ENCODE measurements around the gene NFKBIA.
A peak's percentile ranks its signal among the peaks of the same experiment; 100 is the strongest.
"Not testable (repeated sequence)": the region's sequence is repeated elsewhere in the genome, so short reads cannot be mapped to it uniquely, and the experiment has no call there.

NFKBIA gene

DNA sequence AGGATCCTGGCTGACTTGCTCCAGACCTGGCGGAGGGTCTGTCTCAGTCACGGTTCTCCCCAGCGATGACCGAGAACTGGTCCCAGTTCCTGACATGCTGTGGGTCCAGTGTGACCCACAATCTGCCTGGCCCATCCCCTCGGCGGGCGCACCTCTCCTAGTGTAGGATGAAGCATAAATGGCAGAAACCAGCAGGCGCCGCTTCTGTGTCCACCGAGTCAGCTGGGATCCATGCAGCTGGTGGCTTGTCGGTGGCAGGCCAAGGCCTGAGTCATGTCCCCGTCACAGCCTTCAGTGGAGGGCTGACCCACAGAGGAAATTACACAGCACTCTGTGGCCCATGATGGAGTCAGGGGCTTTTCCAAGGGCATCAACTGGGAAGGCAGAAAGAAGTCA is 38.5 kb downstream of the NFKBIA start:
- TF ChIP-seq, protein P1, sequence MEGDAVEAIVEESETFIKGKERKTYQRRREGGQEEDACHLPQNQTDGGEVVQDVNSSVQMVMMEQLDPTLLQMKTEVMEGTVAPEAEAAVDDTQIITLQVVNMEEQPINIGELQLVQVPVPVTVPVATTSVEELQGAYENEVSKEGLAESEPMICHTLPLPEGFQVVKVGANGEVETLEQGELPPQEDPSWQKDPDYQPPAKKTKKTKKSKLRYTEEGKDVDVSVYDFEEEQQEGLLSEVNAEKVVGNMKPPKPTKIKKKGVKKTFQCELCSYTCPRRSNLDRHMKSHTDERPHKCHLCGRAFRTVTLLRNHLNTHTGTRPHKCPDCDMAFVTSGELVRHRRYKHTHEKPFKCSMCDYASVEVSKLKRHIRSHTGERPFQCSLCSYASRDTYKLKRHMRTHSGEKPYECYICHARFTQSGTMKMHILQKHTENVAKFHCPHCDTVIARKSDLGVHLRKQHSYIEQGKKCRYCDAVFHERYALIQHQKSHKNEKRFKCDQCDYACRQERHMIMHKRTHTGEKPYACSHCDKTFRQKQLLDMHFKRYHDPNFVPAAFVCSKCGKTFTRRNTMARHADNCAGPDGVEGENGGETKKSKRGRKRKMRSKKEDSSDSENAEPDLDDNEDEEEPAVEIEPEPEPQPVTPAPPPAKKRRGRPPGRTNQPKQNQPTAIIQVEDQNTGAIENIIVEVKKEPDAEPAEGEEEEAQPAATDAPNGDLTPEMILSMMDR (IDR thresholded peaks at IDR 0.05; ENCODE audit: low read depth, low read length): no peak
- peak; percentile 54 for DNase-seq (ENCODE audit: low read depth, low spot score)

DNA sequence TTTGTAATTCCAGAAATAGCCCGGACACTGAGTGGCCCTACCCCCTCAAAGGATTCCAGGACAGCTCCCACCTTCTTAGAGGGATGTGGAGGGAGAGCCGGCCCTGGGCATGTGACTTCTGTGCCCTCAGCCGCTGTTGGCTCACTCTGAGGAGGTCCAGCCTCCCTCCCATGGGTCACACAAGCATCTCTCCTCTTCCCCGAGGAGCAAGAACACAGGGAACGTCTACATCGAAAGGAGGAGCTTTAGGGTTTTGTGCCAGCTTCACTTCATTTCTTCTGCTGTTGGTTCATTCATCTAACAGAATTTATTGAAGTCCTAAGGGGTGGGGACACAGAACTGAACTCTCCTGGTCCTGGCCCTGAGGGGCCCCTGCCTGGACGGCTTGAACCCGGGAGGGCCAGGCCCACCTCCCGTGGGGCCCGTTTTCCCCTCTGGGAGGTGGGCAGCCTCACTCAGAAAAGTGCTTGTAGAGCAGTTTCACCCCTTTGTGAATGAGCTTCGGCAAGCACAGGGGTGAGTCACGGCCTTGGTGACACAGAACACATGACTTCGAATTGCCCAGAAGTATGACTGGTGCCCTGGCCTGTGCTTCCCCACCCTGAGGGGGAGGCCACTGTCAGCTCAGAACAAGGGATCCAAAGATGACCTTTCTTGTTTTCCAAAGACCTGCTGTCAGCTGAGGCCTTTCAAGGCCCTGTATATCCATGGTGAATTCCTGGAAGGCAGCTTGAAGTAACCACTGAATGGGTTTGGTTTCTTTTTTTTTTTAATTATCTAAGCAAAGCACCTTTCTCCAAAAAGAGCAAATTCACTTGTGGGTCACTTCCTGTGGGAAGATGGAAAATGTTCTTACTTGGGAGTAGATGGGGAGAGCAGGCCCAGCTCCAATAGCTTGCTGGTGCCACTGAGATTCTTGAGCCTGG is 39.2 kb downstream of the NFKBIA start:
- peak; percentile 82 for DNase-seq (ENCODE audit: low read depth, low spot score)
- TF ChIP-seq, protein P1 (IDR thresholded peaks at IDR 0.05; ENCODE audit: low read depth, low read length): no peak
- H3K4me3 ChIP-seq (ENCODE audit: low read depth, low read length): no peak overlapping the region
- in situ Hi-C loops (cut with HindIII; ENCODE audit: low sequenced_read_pairs): no loop called here

More for the DNA sequence above, 38.5 kb downstream of the NFKBIA start:
- in situ Hi-C loops (cut with HindIII; ENCODE audit: low sequenced_read_pairs): no loop called here
- no peak overlapping the region for H3K4me3 ChIP-seq (ENCODE audit: low read depth, low read length)

DNA sequence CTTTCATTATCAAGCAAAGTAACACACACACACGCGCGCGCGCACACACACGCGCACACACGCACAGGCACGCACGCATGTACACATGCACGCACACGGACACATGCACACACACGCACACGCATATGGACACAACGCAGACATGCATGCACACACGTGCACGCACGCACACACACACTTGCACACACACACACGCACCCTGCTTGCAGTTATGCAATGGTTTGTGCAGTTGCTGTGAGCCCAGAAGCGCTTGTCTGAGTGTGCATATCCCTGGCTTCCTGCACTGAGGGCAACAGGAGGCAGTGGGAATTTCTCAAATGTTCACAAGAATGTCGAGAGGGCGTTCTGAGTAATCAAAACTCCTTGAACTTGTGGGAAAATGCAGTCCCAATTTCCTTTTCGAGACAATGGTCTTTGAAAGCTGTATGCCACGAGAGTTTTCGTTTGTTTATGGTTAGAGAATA is 41.6 kb downstream of the NFKBIA start:
- TF ChIP-seq, protein P1 (IDR thresholded peaks at IDR 0.05; ENCODE audit: low read depth, low read length): no peak
- no peak overlapping the region for H3K4me3 ChIP-seq (ENCODE audit: low read depth, low read length)
- no peak for DNase-seq (ENCODE audit: low read depth, low spot score)
- in situ Hi-C loops (cut with HindIII; ENCODE audit: low sequenced_read_pairs): no loop called here

DNA sequence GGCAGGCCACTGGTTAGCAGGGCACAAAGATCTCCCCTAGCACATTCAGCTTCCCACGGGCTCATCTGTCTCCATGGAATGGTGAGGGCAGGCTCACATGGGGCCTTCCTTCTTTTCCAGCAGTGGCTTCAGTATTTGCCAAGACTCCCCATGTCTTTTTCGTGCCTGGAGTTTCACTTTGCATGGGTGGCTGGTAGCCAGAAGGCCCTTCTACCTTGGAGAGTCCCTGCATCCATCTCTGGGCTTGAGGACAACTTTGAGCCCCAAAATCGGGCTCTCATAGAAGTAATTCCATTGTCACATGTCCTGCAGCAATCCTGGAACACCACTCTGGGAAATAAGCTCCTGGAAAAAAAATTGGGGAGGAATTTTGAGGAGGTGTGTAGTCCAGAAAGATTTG is 42.1 kb downstream of the NFKBIA start:
- in situ Hi-C loops (cut with HindIII; ENCODE audit: low sequenced_read_pairs): no loop called here
- TF ChIP-seq, protein P1 (IDR thresholded peaks at IDR 0.05; ENCODE audit: low read depth, low read length): no peak
- H3K4me3 ChIP-seq (ENCODE audit: low read depth, low read length): no peak overlapping the region
- DNase-seq (ENCODE audit: low read depth, low spot score): no peak

DNA sequence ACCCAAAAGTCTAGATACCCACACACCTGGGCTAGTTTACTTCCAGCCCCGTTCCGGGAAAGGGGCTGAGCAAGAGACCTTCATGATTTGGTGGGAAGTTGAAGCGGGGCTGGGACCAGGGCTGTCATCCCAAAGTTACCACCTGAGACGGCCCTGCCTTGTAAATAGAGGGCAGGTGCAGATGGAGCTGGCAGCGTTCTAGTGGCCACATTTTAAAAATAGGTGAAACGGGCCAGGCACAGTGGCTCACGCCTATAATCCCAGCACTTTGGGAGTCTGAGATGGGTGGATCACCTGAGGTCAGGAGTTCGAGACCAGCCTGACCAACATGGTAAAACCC is 43.4 kb downstream of the NFKBIA start:
- in situ Hi-C loops (cut with HindIII; ENCODE audit: low sequenced_read_pairs): no loop called here
- TF ChIP-seq, protein P1 (IDR thresholded peaks at IDR 0.05; ENCODE audit: low read depth, low read length): no peak

DNA sequence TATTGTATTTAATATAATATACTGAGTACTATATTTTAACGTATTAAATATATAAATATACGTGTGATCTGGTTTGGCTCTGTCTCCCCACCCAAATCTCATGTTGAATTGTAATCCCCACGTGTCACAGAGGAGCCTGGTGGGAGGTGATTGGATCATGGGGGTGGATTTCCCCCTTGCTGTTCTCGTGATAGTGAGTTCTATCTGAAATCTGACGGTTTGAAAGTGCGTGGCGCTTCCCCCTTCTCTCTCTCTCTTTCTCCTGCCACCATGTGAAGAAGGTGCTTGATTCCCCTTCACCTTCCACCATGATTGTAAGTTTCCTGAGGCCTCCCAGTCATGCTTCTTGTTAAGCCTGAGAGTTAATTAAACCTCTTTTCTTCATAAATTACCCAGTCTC is 44.9 kb downstream of the NFKBIA start:
- H3K4me3 ChIP-seq (ENCODE audit: low read depth, low read length); DNase-seq (ENCODE audit: low read depth, low spot score); in situ Hi-C loops (cut with HindIII; ENCODE audit: low sequenced_read_pairs): not testable (repeated sequence)

More for the DNA sequence above, 43.4 kb downstream of the NFKBIA start:
- DNase-seq (ENCODE audit: low read depth, low spot score): no peak
- H3K4me3 ChIP-seq (ENCODE audit: low read depth, low read length): no peak overlapping the region
